Endodermal cell (in vitro differentiated cells): ENCODE measurements around the gene NGDN. TPM values are rescaled to one million over a fixed set of nuclear protein-coding genes. Genes with fewer than 3 reads are reported as not detected.
"Not testable (repeated sequence)": the region's sequence is repeated elsewhere in the genome, so short reads cannot be mapped to it uniquely, and the experiment has no call there.

Experiments used
- DNase-seq: peaks from one replicate; pipeline ENCODE4 v3.0.0-alpha.2; 2017
- H3K27ac ChIP-seq: 2 replicates; pipeline ENCODE4 v1.5.1; 2013; ENCODE audit warnings: mild to moderate bottlenecking, low read depth, low read length, moderate library complexity
- H3K27me3 ChIP-seq: 2 replicates; pipeline ENCODE4 v1.6.1; 2013; ENCODE audit warnings: mild to moderate bottlenecking, low read length, moderate library complexity; ENCODE audit not compliant: insufficient read depth, control insufficient read depth, poor library complexity, severe bottlenecking
- H3K36me3 ChIP-seq: 2 replicates; pipeline ENCODE4 v1.7.0; 2013; ENCODE audit warnings: mild to moderate bottlenecking, low read length, moderate library complexity; ENCODE audit not compliant: control insufficient read depth, insufficient read depth
- H3K4me1 ChIP-seq: one replicate; pipeline ENCODE4 v1.7.0; 2013; ENCODE audit warnings: low read length; ENCODE audit not compliant: control insufficient read depth, insufficient read depth
- H3K4me3 ChIP-seq: 2 replicates; pipeline ENCODE4 v1.5.1; 2013; ENCODE audit warnings: mild to moderate bottlenecking, low read length, moderate library complexity
- H3K9ac ChIP-seq: 2 replicates; pipeline ENCODE4 v1.6.1; 2013; ENCODE audit warnings: mild to moderate bottlenecking, low read length, moderate library complexity; ENCODE audit not compliant: poor library complexity, severe bottlenecking; ENCODE audit errors: extremely low read depth
- H3K9me3 ChIP-seq: 2 replicates; pipeline ENCODE4 v1.6.1; 2013; ENCODE audit warnings: mild to moderate bottlenecking, low read length, moderate library complexity; ENCODE audit not compliant: control insufficient read depth
- H3K27ac Mint-ChIP-seq: 2 replicates; pipeline ENCODE4 v1.8.0; 2020; ENCODE audit warnings: mixed read lengths
- H3K27me3 Mint-ChIP-seq: 2 replicates; pipeline ENCODE4 v1.8.0; 2021; ENCODE audit warnings: mild to moderate bottlenecking, mixed read lengths; ENCODE audit not compliant: insufficient read depth
- H3K36me3 Mint-ChIP-seq: 2 replicates; pipeline ENCODE4 v1.8.0; 2020; ENCODE audit warnings: low read depth, mixed read lengths
- H3K4me1 Mint-ChIP-seq: 2 replicates; pipeline ENCODE4 v1.8.0; 2020; ENCODE audit warnings: mixed read lengths
- H3K4me3 Mint-ChIP-seq: 2 replicates; pipeline ENCODE4 v1.8.0; 2020; ENCODE audit warnings: mild to moderate bottlenecking, moderate library complexity, mixed read lengths
- H3K9me3 Mint-ChIP-seq: 2 replicates; pipeline ENCODE4 v1.8.0; 2020; ENCODE audit warnings: mild to moderate bottlenecking, mixed read lengths
- WGBS, 2 experiments: methylation state at CpG; one replicate each; pipeline versions ENCODE4 v1.1.5 to v1.1.7; 2013; ENCODE audit warnings: missing lambda C conversion rate in 2 of 2, mixed read lengths in 1 of 2; ENCODE audit not compliant: insufficient coverage in 1 of 2, insufficient read length in 1 of 2; 5-methylcytosine and 5-hydroxymethylcytosine counted together
- total RNA-seq, 2 donors: library from RNA; stranded (reverse); fragmentation: NEBNext Ultra II Directional in 1 of 2; extraction: Animal tissue kit (Norgen Biotek cat#: 25700) in 1 of 2; gene quantifications; 2 replicates in 1 of 2; 3 replicates in 1 of 2; pipeline ENCODE4 v1.2.1, GENCODE V29; 2021
- TF ChIP-seq, protein P1 (sequence below): fragments of 200-600 bp; sonication (generic); conservative IDR thresholded peaks from 2 replicates; pipeline ENCODE4 v1.5.0; 2021; ENCODE audit warnings: antibody characterized with exemption, mild to moderate bottlenecking

The NGDN gene
- total RNA-seq, 2 donors from 2014 or later, result 43.2 to 45.3 TPM

DNA sequence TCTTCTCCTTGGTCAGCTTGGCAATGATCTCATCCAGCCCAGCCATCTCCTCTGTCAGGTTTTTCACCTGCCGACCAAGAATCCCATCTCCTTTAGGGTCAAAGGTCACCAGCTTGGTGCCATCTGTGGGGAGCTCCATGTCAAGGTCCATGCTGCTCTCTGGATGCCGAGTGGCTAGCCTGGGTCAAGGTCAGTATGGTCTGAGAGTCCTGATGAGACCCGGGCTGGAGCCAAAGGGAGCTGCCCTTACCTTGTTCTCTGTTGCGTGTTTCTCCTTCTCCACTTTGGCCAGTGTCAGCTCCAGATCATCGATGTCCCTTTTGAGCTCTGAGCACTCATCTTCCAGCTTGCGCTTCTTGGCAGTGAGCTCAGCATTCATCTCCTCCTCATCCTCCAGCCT is 45.8 kb upstream of the NGDN start:
- no peaks in the 10 kb centered on the region for H3K9me3 Mint-ChIP-seq

DNA sequence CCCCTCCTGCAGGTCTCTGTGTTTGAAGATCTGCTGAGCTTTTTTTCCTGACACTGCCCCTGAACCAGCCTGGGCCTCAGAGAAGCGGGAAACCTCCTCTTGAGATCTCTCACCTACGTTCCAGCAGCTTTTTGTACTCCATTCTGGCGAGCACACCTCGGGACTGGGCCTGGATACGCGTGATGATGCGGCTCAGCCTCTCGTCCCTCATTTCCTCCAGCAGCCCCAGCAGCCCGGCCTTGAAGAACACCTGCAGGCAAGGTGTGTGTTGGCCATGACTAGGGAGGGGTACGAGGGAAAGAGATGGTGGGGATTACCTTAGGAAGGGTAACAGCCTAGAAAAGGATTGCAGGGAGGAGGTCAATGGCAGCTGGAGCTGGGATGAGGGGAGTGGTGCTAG is 44.3 kb upstream of the NGDN start:
- 90 to 95% methylated on average over 9 to 10 of the region's 10 CpGs for WGBS, 2 experiments
- peaks cover 16% of the 10 kb centered on the region for H3K27me3 ChIP-seq
- Mint-ChIP-seq H3K4me3 (no peak overlapping the region), H3K27me3 (peaks cover 38% of the 10 kb centered on the region), H3K27ac (no peak overlapping the region), H3K36me3 (no peaks in the 10 kb centered on the region), H3K9me3 (no peaks in the 10 kb centered on the region), H3K4me1 (peaks cover 10% of the 10 kb centered on the region)
- no peaks in the 10 kb centered on the region for H3K36me3 ChIP-seq
- no peak overlapping the region for H3K9ac ChIP-seq
- H3K9me3 ChIP-seq, result no peaks in the 10 kb centered on the region
- no peak for DNase-seq
- no peaks in the 10 kb centered on the region for H3K4me1 ChIP-seq
- H3K4me3 ChIP-seq, result no peak overlapping the region
- no peak overlapping the region for H3K27ac ChIP-seq
- TF ChIP-seq, protein P1, sequence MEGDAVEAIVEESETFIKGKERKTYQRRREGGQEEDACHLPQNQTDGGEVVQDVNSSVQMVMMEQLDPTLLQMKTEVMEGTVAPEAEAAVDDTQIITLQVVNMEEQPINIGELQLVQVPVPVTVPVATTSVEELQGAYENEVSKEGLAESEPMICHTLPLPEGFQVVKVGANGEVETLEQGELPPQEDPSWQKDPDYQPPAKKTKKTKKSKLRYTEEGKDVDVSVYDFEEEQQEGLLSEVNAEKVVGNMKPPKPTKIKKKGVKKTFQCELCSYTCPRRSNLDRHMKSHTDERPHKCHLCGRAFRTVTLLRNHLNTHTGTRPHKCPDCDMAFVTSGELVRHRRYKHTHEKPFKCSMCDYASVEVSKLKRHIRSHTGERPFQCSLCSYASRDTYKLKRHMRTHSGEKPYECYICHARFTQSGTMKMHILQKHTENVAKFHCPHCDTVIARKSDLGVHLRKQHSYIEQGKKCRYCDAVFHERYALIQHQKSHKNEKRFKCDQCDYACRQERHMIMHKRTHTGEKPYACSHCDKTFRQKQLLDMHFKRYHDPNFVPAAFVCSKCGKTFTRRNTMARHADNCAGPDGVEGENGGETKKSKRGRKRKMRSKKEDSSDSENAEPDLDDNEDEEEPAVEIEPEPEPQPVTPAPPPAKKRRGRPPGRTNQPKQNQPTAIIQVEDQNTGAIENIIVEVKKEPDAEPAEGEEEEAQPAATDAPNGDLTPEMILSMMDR, result no peak

More for the DNA sequence above, 45.8 kb upstream of the NGDN start:
- H3K4me3 Mint-ChIP-seq, result no peak overlapping the region
- no peak for DNase-seq
- TF ChIP-seq, protein P1, result no peak
- 93 to 95% methylated on average over 6 of the region's 6 CpGs for WGBS, 2 experiments
- Histone ChIP-seq H3K27me3 (peaks cover 16% of the 10 kb centered on the region), H3K4me1 (no peaks in the 10 kb centered on the region), H3K9ac (no peak overlapping the region), H3K36me3 (no peaks in the 10 kb centered on the region), H3K4me3 (no peak overlapping the region), H3K27ac (no peak overlapping the region), H3K9me3 (no peaks in the 10 kb centered on the region)
- peaks cover 10% of the 10 kb centered on the region for H3K4me1 Mint-ChIP-seq
- peaks cover 43% of the 10 kb centered on the region for H3K27me3 Mint-ChIP-seq
- H3K36me3 Mint-ChIP-seq, result no peaks in the 10 kb centered on the region
- no peak overlapping the region for H3K27ac Mint-ChIP-seq

DNA sequence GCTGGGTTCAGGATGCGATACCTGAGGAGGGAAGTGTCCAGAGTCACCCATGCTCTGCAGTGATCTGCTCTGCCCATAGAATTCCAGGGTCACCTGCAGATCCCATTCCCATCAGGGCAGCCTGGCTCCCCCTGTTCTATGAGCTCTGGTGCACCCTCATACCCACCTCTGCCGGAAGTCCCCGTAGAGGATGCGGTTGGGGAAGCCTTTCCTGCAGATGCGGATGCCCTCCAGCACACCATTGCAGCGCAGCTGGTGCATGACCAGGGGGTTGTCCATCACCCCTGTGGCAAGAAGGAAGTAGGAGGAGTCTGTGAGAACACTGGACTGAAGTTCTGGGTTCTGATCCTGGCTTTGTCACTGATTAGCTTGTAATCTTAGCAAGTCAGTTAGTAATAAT is 43.7 kb upstream of the NGDN start:
- 96 to 100% methylated on average over 3 to 6 of the region's 6 CpGs for WGBS, 2 experiments

More for the DNA sequence above, 43.7 kb upstream of the NGDN start:
- H3K9ac ChIP-seq, H3K27ac ChIP-seq, H3K4me3 ChIP-seq, H3K9me3 Mint-ChIP-seq, H3K36me3 ChIP-seq, H3K4me1 ChIP-seq, H3K27ac Mint-ChIP-seq, H3K9me3 ChIP-seq, H3K4me1 Mint-ChIP-seq, DNase-seq, H3K36me3 Mint-ChIP-seq, H3K4me3 Mint-ChIP-seq: not testable (repeated sequence)
- peaks cover 16% of the 10 kb centered on the region for H3K27me3 ChIP-seq
- H3K27me3 Mint-ChIP-seq, result peaks cover 36% of the 10 kb centered on the region
